LNCaP clone FGC (cell line): ENCODE results near the gene MAN2B2.

Source experiments
- DNase-seq: peaks from one replicate; pipeline ENCODE4 v3.0.0-alpha.2; 2011; ENCODE audit warnings: low read depth
- H3K4me3 ChIP-seq: 2 replicates; pipeline ENCODE4 v1.5.1; 2011; ENCODE audit warnings: mild to moderate bottlenecking, low read depth, low read length, control low read depth
- TF ChIP-seq, protein P1 (sequence below): IDR thresholded peaks from 2 replicates; pipeline ENCODE4 v1.5.1; 2012; ENCODE audit warnings: mild to moderate bottlenecking; ENCODE audit not compliant: control insufficient read depth, insufficient read depth; ENCODE audit errors: extremely low read depth

MAN2B2 gene

DNA sequence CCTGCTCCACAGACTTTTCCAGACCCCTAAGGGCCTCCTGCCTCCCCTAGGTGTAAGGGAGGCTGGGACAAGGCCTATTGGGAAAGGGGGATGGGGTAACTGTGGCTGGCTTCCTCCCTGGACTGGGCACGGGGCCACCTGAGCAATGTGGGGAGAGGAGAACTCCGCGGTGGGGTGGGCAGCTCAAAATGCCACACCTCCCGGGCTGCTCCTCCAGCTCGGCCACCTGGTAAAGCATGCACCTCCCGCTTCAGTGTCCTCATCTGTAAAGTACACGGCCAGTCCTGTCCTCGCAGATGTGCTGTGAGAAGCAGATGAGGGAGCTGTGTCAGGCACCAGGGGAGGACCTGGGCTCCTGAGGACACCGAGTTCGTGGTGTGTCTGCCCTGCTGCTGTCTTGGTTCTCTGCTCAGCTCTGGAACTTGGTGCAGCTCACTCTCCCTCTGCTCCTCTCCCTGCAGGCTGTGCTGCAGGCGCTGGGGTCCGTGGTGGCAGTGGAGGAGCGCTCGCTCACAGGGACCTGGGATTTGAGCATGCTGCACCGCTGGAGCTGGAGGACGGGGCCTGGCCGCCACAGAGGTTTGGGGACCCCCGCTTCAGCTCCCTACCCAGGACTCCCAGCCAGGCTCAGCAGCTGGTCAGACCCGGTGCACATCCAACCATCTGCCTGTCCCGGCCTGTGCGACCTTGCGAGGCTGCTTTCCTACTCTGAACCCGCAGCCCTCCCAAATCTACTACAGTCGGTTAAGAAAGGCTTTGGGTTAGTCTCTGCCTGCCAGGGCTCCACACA is 44.7 kb downstream of the MAN2B2 start:
- no peak for DNase-seq
- TF ChIP-seq, protein P1, sequence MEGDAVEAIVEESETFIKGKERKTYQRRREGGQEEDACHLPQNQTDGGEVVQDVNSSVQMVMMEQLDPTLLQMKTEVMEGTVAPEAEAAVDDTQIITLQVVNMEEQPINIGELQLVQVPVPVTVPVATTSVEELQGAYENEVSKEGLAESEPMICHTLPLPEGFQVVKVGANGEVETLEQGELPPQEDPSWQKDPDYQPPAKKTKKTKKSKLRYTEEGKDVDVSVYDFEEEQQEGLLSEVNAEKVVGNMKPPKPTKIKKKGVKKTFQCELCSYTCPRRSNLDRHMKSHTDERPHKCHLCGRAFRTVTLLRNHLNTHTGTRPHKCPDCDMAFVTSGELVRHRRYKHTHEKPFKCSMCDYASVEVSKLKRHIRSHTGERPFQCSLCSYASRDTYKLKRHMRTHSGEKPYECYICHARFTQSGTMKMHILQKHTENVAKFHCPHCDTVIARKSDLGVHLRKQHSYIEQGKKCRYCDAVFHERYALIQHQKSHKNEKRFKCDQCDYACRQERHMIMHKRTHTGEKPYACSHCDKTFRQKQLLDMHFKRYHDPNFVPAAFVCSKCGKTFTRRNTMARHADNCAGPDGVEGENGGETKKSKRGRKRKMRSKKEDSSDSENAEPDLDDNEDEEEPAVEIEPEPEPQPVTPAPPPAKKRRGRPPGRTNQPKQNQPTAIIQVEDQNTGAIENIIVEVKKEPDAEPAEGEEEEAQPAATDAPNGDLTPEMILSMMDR: no peak
- H3K4me3 ChIP-seq: no peak overlapping the region

DNA sequence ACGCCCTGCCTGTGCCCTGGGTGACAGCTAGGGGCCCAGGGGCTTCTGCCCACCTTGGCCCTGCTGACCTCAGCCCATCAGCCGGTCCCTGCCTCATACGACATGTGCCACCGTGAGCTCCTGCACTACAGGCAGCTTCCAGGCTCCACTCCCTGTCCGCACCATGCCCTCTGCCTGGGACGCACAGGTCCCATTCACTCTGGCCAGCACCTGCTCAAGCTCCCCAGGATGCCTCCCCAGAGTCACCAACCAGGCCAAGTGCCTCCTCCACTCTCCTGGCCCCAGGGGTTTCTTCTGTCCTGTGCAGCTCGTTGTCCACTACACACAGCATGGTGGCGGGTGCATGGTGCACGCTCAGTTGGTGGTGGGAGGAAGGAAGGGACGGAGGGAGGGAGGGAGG is 45.3 kb downstream of the MAN2B2 start:
- DNase-seq: no peak
- no peak overlapping the region for H3K4me3 ChIP-seq
- TF ChIP-seq, protein P1: no peak

DNA sequence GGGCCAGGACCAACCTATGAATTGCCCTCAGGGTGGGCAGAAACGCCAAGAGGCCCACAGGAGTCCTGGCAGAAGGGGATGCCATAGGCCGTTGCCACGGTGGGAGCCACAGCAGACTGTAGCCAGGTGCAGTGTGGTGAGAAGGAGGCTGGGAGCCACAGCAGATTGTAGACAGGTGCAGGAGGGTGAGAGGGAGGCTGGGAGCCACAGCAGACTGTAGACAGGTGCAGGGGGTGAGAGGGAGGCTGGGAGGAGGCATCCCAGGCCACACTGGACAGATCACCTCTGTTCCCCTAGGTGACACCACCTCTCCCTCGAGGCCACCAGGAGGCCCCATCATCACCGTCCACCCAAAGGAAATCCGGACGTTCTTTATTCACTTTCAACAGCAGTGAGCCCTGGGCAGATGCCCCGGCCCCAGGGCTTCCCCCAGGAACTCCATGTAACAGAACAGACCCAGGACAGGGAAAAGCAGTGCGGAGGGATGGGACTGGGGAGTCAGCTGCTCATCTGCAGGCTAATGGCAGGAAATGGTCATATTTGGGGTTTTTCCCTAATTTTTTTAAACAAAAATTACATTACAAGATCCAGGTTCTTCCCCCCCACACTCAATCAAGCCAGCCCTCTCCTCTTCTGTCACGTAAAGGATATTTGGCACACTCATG is 46.0 kb downstream of the MAN2B2 start:
- DNase-seq: no peak
- no peak overlapping the region for H3K4me3 ChIP-seq
- TF ChIP-seq, protein P1: no peak

DNA sequence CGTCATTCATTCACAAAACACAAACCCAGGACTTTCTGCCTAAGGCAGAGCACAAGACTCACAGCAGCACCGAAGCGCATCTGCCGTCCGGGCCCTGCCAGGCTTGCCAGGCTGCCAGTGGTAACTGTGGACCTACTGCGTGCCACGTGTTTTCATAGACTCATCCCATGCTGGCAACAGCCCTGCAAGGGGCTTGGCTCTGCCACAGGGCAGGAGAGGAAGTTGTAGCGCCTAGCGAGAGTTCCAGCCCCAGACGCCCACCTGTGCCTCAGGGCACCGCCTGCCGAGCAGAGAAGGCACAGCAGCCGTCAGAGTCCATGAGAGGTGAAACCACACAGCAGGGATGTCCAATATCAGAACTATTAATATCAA is 46.6 kb downstream of the MAN2B2 start:
- DNase-seq: no peak
- no peak overlapping the region for H3K4me3 ChIP-seq
- TF ChIP-seq, protein P1: no peak

DNA sequence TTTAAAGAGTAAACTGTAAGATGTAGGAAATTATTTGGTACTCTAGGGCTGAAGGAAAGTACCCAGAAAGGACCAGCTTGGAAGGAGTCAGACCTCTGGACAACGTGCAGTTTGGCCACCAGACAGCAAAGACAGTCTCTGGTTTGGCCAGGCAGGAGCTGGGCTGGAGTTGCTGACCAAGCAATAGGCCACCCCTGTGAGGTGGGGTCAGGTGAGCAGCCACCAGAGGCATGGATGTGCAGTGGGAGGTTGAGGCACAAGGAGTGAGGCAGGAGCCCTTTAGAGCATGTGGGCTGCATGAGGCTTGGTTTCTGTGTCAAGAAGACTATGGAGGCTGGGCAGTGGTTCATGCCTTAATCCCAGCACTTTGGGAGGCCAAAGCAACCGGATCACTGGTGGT is 47.8 kb downstream of the MAN2B2 start:
- no peak overlapping the region for H3K4me3 ChIP-seq
- TF ChIP-seq, protein P1: no peak
- no peak for DNase-seq

DNA sequence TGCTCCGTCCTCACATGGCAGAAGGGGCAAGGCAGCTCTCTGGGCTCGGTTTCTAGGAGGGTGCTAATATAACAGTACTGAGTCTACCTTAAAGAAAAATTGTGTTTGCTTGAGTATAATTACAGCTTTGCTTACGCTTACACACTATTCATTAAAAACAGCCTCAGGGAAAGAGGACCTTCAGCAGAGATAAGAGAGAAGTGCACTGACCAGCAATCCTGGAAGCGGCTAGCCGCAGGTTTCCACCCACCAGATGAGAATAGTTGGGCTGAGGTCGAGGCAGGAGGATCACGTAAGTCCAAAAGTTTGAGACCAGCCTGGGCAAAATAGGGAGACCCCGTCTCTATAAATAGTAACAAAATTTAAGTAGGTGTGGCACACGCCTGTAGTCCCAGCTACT is 50.3 kb downstream of the MAN2B2 start:
- H3K4me3 ChIP-seq: no peak overlapping the region
- TF ChIP-seq, protein P1: no peak
- DNase-seq: no peak
